Stomach (tissue), 9 donors: Measurements from ENCODE around the gene DDIT4L. TPM values are rescaled to one million over a fixed set of nuclear protein-coding genes. Genes with fewer than 3 reads are reported as not detected.
"Not testable (repeated sequence)": the region's sequence is repeated elsewhere in the genome, so short reads cannot be mapped to it uniquely, and the experiment has no call there.

Experiments
- DNase-seq, 2 donors: peaks; one replicate each; pipeline versions ENCODE4 v3.0.0 to v3.0.0-alpha.2; 2013 to 2019
- H3K27ac ChIP-seq, 5 donors: fragments of 200-600 bp in 4 of 5; sonication (generic) in 4 of 5; one replicate each; pipeline ENCODE4 v1.5.1; 2013 to 2019; ENCODE audit warnings: mild to moderate bottlenecking in 1 of 5, moderate library complexity in 1 of 5
- H3K27me3 ChIP-seq, 3 donors: fragments of 200-600 bp; sonication (generic); one replicate each; pipeline ENCODE4 v1.5.1; 2017 to 2019; ENCODE audit warnings: mixed run types in 1 of 3
- H3K36me3 ChIP-seq, 4 donors: fragments of 200-600 bp; sonication (generic); 1 replicate in 3 of 4; 2 replicates in 1 of 4; pipeline ENCODE4 v1.5.1; 2016 to 2019
- H3K4me1 ChIP-seq, 4 donors: fragments of 200-600 bp; sonication (generic); one replicate each; pipeline ENCODE4 v1.5.1; 2016 to 2019
- H3K4me3 ChIP-seq, 4 donors: fragments of 200-600 bp; sonication (generic) in 3 of 4; one replicate each; pipeline ENCODE4 v1.5.1; 2016 to 2019; ENCODE audit warnings: mild to moderate bottlenecking in 1 of 4
- H3K9me3 ChIP-seq, 4 donors: fragments of 200-600 bp; sonication (generic); one replicate each; pipeline ENCODE4 v1.5.1; 2016 to 2019
- CTCF ChIP-seq, 7 experiments: fragments of 450-650 bp in 4 of 7; fragments of 200-600 bp in 3 of 7; sonication (generic) in 3 of 7; IDR thresholded peaks; one replicate each; pipeline ENCODE4 v1.5.1; 2016 to 2019; ENCODE audit warnings: antibody characterized with exemption in 7 of 7, control low read depth in 2 of 7, mild to moderate bottlenecking in 1 of 7
- EP300 ChIP-seq: sonication (generic); formaldehyde crosslinking; IDR thresholded peaks from one replicate; pipeline ENCODE4 v1.6.1; 2017; ENCODE audit warnings: antibody characterized with exemption
- POLR2A ChIP-seq, 4 donors: fragments of 450-650 bp; IDR thresholded peaks; one replicate each; pipeline ENCODE4 v1.6.1; 2016; ENCODE audit warnings: antibody characterized with exemption in 4 of 4, control low read depth in 2 of 4, mild to moderate bottlenecking in 1 of 4, moderate library complexity in 1 of 4
- POLR2AphosphoS5 ChIP-seq, 3 donors: sonication (generic); formaldehyde crosslinking; IDR thresholded peaks; one replicate each; pipeline ENCODE4 v1.6.1; 2016; ENCODE audit warnings: antibody characterized with exemption in 3 of 3
- WGBS, 5 donors: extraction: QIAGEN DNeasy Blood & Tissue Kit in 3 of 5; methylation state at CpG; one replicate each; pipeline versions ENCODE4 v1.1.5 to v1.1.7; 2013 to 2018; 5-methylcytosine and 5-hydroxymethylcytosine counted together
- intact Hi-C: fragments of 100-400 bp; cut with DNase I; formaldehyde crosslinking; loops from one replicate; pipeline ENCODE4 v1.15.1; 2023; ENCODE audit warnings: low total_unique reads
- polyA plus RNA-seq, 3 donors: library from polyadenylated mRNA; stranded (reverse); fragments of 200-250 nt; gene quantifications; one replicate each; pipeline ENCODE4 v1.2.3, GENCODE V29; 2013
- total RNA-seq, 5 donors: library from RNA; depleted of rRNA; stranded (reverse); fragments of >200 nt; gene quantifications; one replicate each; pipeline versions ENCODE4 v1.1.0 to v1.2.3, GENCODE V29; 2014 to 2016
- donor health status: healthy with polysubstance abuse.
- donor health status: Bipolar disorder and iron deficiency.
- donor health status: healthy.

Gene DDIT4L
- total and polyA plus RNA-seq, 8 donors, result 0.55 to 1.1 (median 0.62) TPM; not detected in 3

DNA sequence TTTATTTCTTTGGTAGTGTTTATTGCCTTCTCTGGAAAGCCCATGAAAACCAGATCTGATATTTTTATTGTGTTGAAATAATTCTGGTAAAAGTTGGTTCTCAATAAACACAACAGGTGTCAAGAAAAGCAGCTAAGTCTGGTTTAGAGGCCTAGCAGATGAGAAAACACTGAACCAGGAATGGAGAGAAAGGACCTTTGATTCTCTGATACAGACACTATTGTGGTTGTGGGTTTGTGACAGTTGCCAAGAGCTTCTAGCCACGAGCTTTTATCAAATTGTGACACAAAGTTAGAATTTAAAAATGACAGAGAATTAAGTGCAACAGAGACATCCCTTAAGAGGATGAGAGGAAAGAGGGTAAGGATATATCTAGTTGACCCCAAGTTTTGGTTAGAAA, 42.6 kb downstream of the DDIT4L start:
- TF ChIP-seq EP300 (no peak), CTCF (IDR thresholded peaks at IDR 0.05) (no peak), POLR2AphosphoS5 (IDR thresholded peaks at IDR 0.05) (no peak), POLR2A (IDR thresholded peaks at IDR 0.05) (no peak)
- no peaks in the 10 kb centered on the region for H3K27me3 ChIP-seq
- H3K27ac ChIP-seq, result no peak overlapping the region
- 17 to 47% (median 38%) methylated on average over 1 of the region's 1 CpG for WGBS, 5 donors
- no peaks in the 10 kb centered on the region for H3K9me3 ChIP-seq
- peaks cover 0 to 11% (median 0%) of the 10 kb centered on the region in 4 donors for H3K4me1 ChIP-seq
- H3K36me3 ChIP-seq, result no peaks in the 10 kb centered on the region
- intact Hi-C loops, result no loop called here
- H3K4me3 ChIP-seq, result no peak overlapping the region
- DNase-seq, result no peak

GRCh38 chr4:100147198-100147597, 43.1 kb downstream of the DDIT4L start:
- Histone ChIP-seq H3K27me3 (no peaks in the 10 kb centered on the region), H3K4me3 (no peak overlapping the region), H3K4me1 (peaks cover 0 to 11% (median 0%) of the 10 kb centered on the region in 4 donors), H3K27ac (no peak overlapping the region), H3K36me3 (no peaks in the 10 kb centered on the region), H3K9me3 (no peaks in the 10 kb centered on the region)
- intact Hi-C loops, result no loop called here
- no peak for TF ChIP-seq POLR2AphosphoS5 (IDR thresholded peaks at IDR 0.05)
- TF ChIP-seq CTCF (IDR thresholded peaks at IDR 0.05), result no peak
- no peak for TF ChIP-seq EP300
- TF ChIP-seq POLR2A (IDR thresholded peaks at IDR 0.05), result no peak
- 20 to 44% (median 37%) methylated on average over 1 of the region's 1 CpG for WGBS, 5 donors
- no peak for DNase-seq

DNA sequence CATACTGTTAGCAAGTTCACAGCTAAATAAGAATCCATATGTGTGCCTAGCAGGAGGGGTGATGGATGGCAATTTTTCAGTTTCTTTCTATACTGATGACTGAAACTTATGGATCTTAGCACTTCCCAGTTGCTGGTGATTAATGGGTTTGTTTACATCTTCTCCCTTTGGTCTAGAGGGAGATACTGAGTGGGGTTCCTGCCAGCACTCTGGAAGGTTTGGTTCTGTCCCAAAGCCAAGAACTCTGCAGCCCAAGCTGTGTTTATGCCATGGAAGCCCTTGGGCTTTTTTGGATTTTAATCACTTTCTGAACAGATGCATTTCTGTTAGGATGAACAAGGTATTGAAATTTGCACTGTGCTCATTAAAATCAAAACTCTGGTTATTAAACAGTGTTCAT, 43.5 kb downstream of the DDIT4L start:
- no peak overlapping the region for H3K27ac ChIP-seq
- no peaks in the 10 kb centered on the region for H3K9me3 ChIP-seq
- TF ChIP-seq CTCF (IDR thresholded peaks at IDR 0.05) (no peak), EP300 (no peak), POLR2A (IDR thresholded peaks at IDR 0.05) (no peak), POLR2AphosphoS5 (IDR thresholded peaks at IDR 0.05) (no peak)
- DNase-seq, result no peak
- intact Hi-C loops, result no loop called here
- H3K4me1 ChIP-seq, result peaks cover 0 to 11% (median 0%) of the 10 kb centered on the region in 4 donors
- no peak overlapping the region for H3K4me3 ChIP-seq
- H3K27me3 ChIP-seq, result no peaks in the 10 kb centered on the region
- H3K36me3 ChIP-seq, result no peaks in the 10 kb centered on the region

GRCh38 chr4:100137320-100137719, 52.9 kb downstream of the DDIT4L start:
- DNase-seq, H3K9me3 ChIP-seq, intact Hi-C loops, H3K4me3 ChIP-seq, H3K4me1 ChIP-seq, H3K36me3 ChIP-seq, H3K27ac ChIP-seq, H3K27me3 ChIP-seq: not testable (repeated sequence)
- WGBS, 5 donors, result 91 to 98% (median 94%) methylated on average over 4 of the region's 4 CpGs

Other genes with a start within 250 kb of the DDIT4L start
- 10 to 100 TPM in 4 of 5 donors, 1 to 10 TPM in 1; 5.3 to 78.0 (median 20.3) TPM for gene DNAJB14, start 243.8 kb downstream of the DDIT4L start, total RNA-seq
- gene DNAJB14, start 243.8 kb downstream of the DDIT4L start, polyA plus RNA-seq, result 1 to 10 TPM; 3.4 to 7.0 (median 5.0) TPM
- gene H2AZ1, start 240.2 kb downstream of the DDIT4L start, total RNA-seq, result 100 to 1,000 TPM in 3 of 5 donors, 10 to 100 TPM in 2; 51.6 to 351 (median 145) TPM
- gene H2AZ1, start 240.2 kb downstream of the DDIT4L start, polyA plus RNA-seq, result 100 to 1,000 TPM; 163 to 289 (median 222) TPM